Large intestine (tissue), 3 donors: ENCODE measurements around the gene CPN2. TPM values are rescaled to one million over a fixed set of nuclear protein-coding genes. Genes with fewer than 3 reads are reported as not detected.

Experiments used
- DNase-seq, 2 donors: peaks; one replicate each; pipeline versions ENCODE4 v3.0.0 to v3.0.0-alpha.2; 2013
- H3K27ac ChIP-seq: one replicate; pipeline ENCODE4 v1.5.1; 2013; ENCODE audit warnings: low read length
- H3K27me3 ChIP-seq: 2 replicates; pipeline ENCODE4 v1.6.1; 2013; ENCODE audit warnings: low read length; ENCODE audit not compliant: control insufficient read depth, insufficient read depth
- H3K36me3 ChIP-seq: 2 replicates; pipeline ENCODE4 v1.6.1; 2013; ENCODE audit warnings: low read length; ENCODE audit not compliant: control insufficient read depth, insufficient read depth
- H3K4me1 ChIP-seq: one replicate; pipeline ENCODE4 v1.6.1; 2013; ENCODE audit warnings: low read length; ENCODE audit not compliant: control insufficient read depth, insufficient read depth
- H3K4me3 ChIP-seq: one replicate; pipeline ENCODE4 v1.5.1; 2013; ENCODE audit warnings: low read length
- H3K9me3 ChIP-seq: one replicate; pipeline ENCODE4 v1.6.1; 2013; ENCODE audit warnings: mild to moderate bottlenecking, low read depth, low read length, moderate library complexity; ENCODE audit not compliant: control insufficient read depth
- WGBS: methylation state at CpG from one replicate; pipeline ENCODE4 v1.1.5; 2013; ENCODE audit warnings: low lambda C conversion rate; ENCODE audit not compliant: insufficient coverage; 5-methylcytosine and 5-hydroxymethylcytosine counted together
- polyA plus RNA-seq: library from polyadenylated mRNA; unstranded; fragments of 120-200 nt; gene quantifications from one replicate; pipeline ENCODE4 v1.2.1, GENCODE V29; 2013

Gene CPN2
- polyA plus RNA-seq, 1 donor: 0.09 TPM

DNA sequence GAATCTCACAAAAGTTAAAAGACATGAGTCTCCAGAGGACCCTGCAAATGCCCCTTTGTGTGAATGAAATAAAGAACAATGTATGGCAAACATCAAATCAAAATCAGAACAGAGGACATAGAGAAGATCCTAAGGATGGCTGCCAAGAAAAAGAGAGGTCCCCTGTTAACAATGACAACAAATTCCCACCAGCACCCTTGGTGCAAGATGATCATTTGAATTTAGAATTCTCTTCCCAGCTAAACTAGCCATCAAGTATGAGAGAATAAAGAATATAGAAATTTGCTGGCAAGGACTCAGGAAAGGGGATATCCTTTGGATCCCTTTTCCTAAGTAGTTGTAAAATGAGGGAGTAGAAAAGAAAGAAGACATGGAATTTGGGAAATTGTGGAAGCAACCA, 39.7 kb upstream of the CPN2 start:
- Histone ChIP-seq H3K36me3 (no peaks in the 10 kb centered on the region), H3K4me3 (no peak overlapping the region), H3K9me3 (no peaks in the 10 kb centered on the region), H3K27me3 (no peaks in the 10 kb centered on the region), H3K4me1 (peaks cover 10% of the 10 kb centered on the region), H3K27ac (no peak overlapping the region)
- no peak for DNase-seq

DNA sequence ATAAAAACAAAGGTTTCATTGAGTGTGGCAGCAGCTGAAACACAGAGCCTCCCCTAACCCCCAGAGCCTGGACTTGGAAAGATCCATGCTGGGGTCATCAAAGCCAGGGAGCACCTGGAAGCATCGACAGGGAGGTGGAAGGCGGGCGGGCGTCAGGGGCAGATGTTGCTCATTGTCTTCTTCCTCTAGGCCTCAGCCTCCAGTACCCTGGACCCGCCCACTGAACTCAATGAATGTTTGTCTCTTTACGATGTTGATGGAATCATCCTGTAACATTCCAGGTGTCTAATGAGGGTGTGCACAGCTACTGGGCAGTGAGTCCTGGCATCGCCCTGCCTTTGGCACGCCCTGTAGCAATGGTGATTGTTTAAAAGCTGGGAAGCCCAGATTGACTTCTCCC, 38.1 kb upstream of the CPN2 start:
- WGBS: no CpG with 5 or more reads among the region's 8 CpGs
- no peaks in the 10 kb centered on the region for H3K36me3 ChIP-seq
- no peak overlapping the region for H3K4me3 ChIP-seq
- no peaks in the 10 kb centered on the region for H3K9me3 ChIP-seq
- no peaks in the 10 kb centered on the region for H3K27me3 ChIP-seq
- H3K27ac ChIP-seq: no peak overlapping the region
- no peak for DNase-seq
- H3K4me1 ChIP-seq: no peaks in the 10 kb centered on the region

DNA sequence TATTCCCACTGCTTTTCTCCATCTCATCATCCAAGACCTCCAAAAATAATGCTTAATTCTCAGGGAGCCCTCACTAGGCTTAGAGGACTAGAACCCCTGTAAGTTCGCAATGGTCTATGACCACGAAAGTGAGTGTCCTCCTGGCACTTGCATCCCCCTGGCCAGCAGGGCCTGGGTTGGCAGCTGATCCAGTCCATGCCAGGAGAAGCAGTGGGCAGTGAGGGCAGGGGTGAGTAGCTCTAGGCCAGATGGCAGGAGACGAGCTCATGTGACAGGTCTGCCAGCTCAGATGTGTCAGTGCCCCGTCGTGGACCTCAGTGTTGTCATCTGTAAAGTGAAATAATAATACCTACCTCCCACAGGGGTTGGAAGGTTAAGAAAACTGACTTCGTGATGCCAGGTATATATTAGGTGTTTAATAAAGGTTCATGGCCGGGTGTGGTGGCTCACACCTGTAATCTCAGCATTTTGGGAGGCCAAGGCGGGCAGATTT, 36.8 kb upstream of the CPN2 start:
- Histone ChIP-seq H3K27ac (no peak overlapping the region), H3K4me1 (no peaks in the 10 kb centered on the region), H3K4me3 (no peak overlapping the region), H3K36me3 (no peaks in the 10 kb centered on the region), H3K9me3 (no peaks in the 10 kb centered on the region), H3K27me3 (no peaks in the 10 kb centered on the region)
- DNase-seq: no peak
- WGBS: no CpG with 5 or more reads among the region's 8 CpGs

DNA sequence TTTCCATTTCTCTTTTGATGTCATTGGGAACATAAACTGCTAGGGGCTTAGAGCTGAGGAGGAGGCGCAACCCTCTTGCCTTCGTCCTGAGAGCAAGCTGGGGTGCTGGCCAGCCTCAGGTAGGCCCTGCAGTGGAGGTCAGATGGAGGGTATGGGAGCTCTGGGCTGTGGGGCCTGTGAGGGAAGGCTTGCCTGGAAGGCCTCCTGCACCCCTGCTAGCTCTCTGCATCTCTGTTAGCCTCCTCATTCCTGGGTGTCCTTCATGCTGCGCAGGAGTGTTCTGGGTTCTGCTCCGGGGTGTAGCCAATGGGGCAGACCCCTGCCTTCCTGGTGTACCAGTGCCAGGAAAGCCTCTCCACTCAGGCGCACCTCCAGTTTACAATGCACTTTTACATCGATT, 36.1 kb upstream of the CPN2 start:
- no peak overlapping the region for H3K27ac ChIP-seq
- DNase-seq: no peak
- peaks cover 3% of the 10 kb centered on the region for H3K27me3 ChIP-seq
- no peak overlapping the region for H3K4me3 ChIP-seq
- H3K4me1 ChIP-seq: no peaks in the 10 kb centered on the region
- WGBS: no CpG with 5 or more reads among the region's 6 CpGs
- H3K36me3 ChIP-seq: no peaks in the 10 kb centered on the region
- no peaks in the 10 kb centered on the region for H3K9me3 ChIP-seq

DNA sequence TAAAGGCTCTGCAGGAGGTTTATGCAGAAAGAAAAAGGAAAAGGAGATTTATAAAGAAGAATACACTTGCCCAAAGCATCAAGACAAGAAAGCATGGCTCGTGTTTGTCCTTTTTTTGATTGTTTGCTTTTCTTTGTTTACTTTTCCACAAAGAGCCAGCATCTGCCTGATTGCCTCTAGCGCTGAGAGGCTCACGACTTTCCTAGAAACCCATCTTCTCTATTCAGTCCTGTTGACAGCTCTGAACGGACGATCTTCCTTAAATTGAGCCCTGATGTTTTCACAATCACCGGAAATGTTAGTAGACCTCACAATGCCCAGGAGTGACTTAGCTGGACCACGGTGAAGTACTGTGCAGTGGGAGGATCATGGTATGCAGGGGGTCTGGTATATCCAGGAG, 35.5 kb upstream of the CPN2 start:
- no peak overlapping the region for H3K27ac ChIP-seq
- no peaks in the 10 kb centered on the region for H3K4me1 ChIP-seq
- H3K27me3 ChIP-seq: peaks cover 3% of the 10 kb centered on the region
- H3K36me3 ChIP-seq: no peaks in the 10 kb centered on the region
- DNase-seq: no peak
- no peaks in the 10 kb centered on the region for H3K9me3 ChIP-seq
- no peak overlapping the region for H3K4me3 ChIP-seq
- 60% methylated on average over 1 of the region's 7 CpGs for WGBS

DNA sequence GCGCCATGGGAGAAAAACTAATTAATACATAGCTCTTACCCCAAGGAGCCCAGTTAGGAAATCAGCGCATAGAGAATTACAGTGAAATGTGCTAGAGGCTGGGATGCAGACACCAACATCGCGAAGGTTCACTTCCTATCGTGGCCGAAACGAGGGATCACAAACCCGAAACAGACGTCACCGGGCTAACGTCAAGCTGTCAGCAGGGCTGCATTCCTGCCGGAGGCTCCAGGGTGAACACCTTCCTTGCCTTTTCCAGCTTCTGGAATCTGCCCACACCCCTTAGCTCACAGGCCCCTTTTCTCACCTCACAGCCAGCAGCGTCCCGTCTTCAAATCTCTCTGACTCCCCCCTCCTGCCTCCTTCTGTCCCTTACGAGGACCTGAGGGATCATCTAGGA, 34.9 kb upstream of the CPN2 start:
- Histone ChIP-seq H3K4me3 (no peak overlapping the region), H3K27me3 (peaks cover 3% of the 10 kb centered on the region), H3K4me1 (no peaks in the 10 kb centered on the region), H3K9me3 (no peaks in the 10 kb centered on the region), H3K27ac (no peak overlapping the region), H3K36me3 (no peaks in the 10 kb centered on the region)
- DNase-seq: no peak
- WGBS: no CpG with 5 or more reads among the region's 15 CpGs

DNA sequence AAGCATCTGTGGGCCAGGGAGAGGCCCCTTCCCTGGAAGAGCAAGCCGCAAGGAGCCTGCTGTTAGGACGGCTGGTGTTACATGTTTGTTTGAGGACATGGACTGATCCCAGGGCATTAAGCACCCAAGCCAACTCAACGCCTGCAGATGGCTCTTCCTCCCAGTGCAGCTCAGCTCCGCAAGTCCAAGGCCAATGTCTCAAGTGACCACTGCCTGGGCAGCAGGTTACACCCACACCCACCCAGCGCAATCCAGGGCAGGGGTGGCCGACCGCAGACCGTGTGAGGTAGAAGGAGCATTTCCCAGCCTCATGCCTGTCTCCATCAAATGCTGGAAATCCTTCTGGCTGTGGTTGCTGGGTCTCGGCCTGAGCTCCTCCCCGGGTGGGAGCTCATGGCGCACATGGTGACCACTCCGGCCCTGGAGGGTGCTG, 33.5 kb upstream of the CPN2 start:
- H3K27me3 ChIP-seq: peaks cover 5% of the 10 kb centered on the region
- no peak for DNase-seq

DNA sequence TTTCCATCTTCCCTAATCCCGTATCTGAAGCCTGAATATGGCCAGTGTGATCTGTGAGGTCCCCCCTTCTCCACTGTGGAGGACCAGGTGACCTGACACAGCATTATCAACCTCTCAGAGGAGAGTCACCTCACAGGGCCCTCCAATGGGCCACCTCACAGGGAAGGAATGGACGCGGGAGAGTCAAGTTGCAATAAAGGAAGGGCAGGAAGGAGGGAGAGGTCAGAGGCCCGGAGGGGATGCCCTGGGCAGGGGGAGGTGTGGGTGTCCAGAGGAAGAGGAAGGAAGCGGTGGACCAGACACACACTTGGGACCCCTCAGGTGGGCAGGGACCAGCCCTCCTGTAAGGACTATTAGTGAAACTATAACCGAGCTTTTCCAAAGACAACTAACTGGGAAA, 33.0 kb upstream of the CPN2 start:
- WGBS: no CpG with 5 or more reads among the region's 6 CpGs
- Histone ChIP-seq H3K27me3 (peaks cover 5% of the 10 kb centered on the region), H3K4me3 (no peak overlapping the region), H3K36me3 (no peaks in the 10 kb centered on the region), H3K4me1 (no peaks in the 10 kb centered on the region), H3K27ac (no peak overlapping the region), H3K9me3 (no peaks in the 10 kb centered on the region)
- DNase-seq: no peak

More for the DNA sequence above, 33.5 kb upstream of the CPN2 start:
- no CpG with 5 or more reads among the region's 12 CpGs for WGBS
- Histone ChIP-seq H3K36me3 (no peaks in the 10 kb centered on the region), H3K27ac (no peak overlapping the region), H3K4me1 (no peaks in the 10 kb centered on the region), H3K4me3 (no peak overlapping the region), H3K9me3 (no peaks in the 10 kb centered on the region)

- peaks cover 5% of the 10 kb centered on the region for H3K27me3 ChIP-seq
- no CpG with 5 or more reads among the region's 14 CpGs for WGBS
- no peaks in the 10 kb centered on the region for H3K36me3 ChIP-seq
- H3K9me3 ChIP-seq: no peaks in the 10 kb centered on the region
- no peak for DNase-seq
- H3K27ac ChIP-seq: no peak overlapping the region
- H3K4me3 ChIP-seq: no peak overlapping the region
- H3K4me1 ChIP-seq: no peaks in the 10 kb centered on the region
These were observed 32.3 kb upstream of the CPN2 start for GRCh38 chr3:194383276-194383940.

- Histone ChIP-seq H3K27me3 (peaks cover 5% of the 10 kb centered on the region), H3K9me3 (no peaks in the 10 kb centered on the region), H3K4me1 (no peaks in the 10 kb centered on the region), H3K27ac (no peak overlapping the region), H3K36me3 (no peaks in the 10 kb centered on the region), H3K4me3 (no peak overlapping the region)
- WGBS: no CpG with 5 or more reads among the region's 9 CpGs
- no peak for DNase-seq
These were observed 31.7 kb upstream of the CPN2 start for GRCh38 chr3:194382892-194383223.

GRCh38 chr3:194382196-194382891, 31.2 kb upstream of the CPN2 start:
- Histone ChIP-seq H3K27ac (no peak overlapping the region), H3K9me3 (no peaks in the 10 kb centered on the region), H3K27me3 (peaks cover 5% of the 10 kb centered on the region), H3K36me3 (no peaks in the 10 kb centered on the region), H3K4me3 (no peak overlapping the region), H3K4me1 (no peaks in the 10 kb centered on the region)
- WGBS: 40% methylated on average over 1 of the region's 20 CpGs
- DNase-seq: no peak
